Body of pancreas (tissue), 4 donors: ENCODE data around the gene TIMM10.

Experiments used
- CTCF ChIP-seq, 7 experiments: fragments of 450-650 bp in 4 of 7; fragments of 200-600 bp in 3 of 7; sonication (generic) in 3 of 7; IDR thresholded peaks; one replicate each; pipeline ENCODE4 v1.5.1; 2016 to 2019; ENCODE audit warnings: antibody characterized with exemption in 7 of 7
- POLR2A ChIP-seq, 3 donors: fragments of 450-650 bp; IDR thresholded peaks; one replicate each; pipeline ENCODE4 v1.6.1; 2016; ENCODE audit warnings: antibody characterized with exemption in 3 of 3, mild to moderate bottlenecking in 2 of 3

GRCh38 chr11:57547854-57548377, 17.4 kb upstream of the TIMM10 start:
- TF ChIP-seq CTCF (IDR thresholded peaks at IDR 0.05) = no peak
- TF ChIP-seq POLR2A (IDR thresholded peaks at IDR 0.05) = no peak
